Measurements from ENCODE around the gene P2RY6.

P2RY6 gene

DNA sequence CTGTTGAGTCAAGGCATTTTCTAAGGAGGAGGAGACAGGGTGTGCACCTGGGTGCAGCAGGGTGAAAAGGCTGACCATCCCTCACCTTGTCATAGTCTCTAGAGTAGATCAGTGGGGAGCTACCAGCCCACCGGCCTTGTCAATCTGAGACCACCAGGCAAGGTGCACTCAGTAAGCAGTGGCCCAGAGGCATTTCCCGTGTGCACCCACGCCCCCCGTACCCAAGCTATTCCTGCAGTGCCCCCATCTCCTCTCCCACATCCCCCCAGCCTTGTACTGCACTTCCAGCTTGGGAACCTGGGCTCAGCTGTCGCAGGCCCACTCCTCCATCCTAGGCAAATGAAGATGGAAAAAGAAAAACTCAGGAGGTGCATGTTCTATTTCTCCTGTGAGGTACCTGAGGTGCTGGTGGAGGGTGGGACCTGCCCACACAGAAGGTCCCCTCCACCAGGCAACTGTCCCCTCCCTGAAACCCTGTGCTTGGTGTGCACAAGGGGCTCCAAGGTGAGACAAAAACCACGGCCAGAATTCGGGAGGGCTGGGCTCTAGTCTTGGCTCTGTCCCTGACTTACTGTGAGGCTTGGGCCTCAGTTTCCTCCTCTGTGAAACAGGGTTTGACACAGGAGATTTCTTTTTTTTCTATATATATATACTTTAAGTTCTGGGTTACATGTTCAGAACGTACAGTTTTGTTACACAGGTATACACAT, 45.7 kb upstream of the P2RY6 start:
- TF ChIP-seq, protein P1, sequence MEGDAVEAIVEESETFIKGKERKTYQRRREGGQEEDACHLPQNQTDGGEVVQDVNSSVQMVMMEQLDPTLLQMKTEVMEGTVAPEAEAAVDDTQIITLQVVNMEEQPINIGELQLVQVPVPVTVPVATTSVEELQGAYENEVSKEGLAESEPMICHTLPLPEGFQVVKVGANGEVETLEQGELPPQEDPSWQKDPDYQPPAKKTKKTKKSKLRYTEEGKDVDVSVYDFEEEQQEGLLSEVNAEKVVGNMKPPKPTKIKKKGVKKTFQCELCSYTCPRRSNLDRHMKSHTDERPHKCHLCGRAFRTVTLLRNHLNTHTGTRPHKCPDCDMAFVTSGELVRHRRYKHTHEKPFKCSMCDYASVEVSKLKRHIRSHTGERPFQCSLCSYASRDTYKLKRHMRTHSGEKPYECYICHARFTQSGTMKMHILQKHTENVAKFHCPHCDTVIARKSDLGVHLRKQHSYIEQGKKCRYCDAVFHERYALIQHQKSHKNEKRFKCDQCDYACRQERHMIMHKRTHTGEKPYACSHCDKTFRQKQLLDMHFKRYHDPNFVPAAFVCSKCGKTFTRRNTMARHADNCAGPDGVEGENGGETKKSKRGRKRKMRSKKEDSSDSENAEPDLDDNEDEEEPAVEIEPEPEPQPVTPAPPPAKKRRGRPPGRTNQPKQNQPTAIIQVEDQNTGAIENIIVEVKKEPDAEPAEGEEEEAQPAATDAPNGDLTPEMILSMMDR (IDR thresholded peaks at IDR 0.05) = no peak
- peaks cover 16 to 22% of the 10 kb centered on the region in 2 experiments for H3K4me1 ChIP-seq (ENCODE audit: control insufficient read depth in 1 of 2, insufficient read depth in 1 of 2, low read depth in 1 of 2, low read length in 1 of 2)
- no peak overlapping the region for H3K27ac ChIP-seq
- peaks cover 35% of the 10 kb centered on the region for H3K36me3 ChIP-seq
- no peaks in the 10 kb centered on the region for H3K9me3 ChIP-seq
- no peaks in the 10 kb centered on the region for H3K27me3 ChIP-seq
- H3K4me3 ChIP-seq (ENCODE audit: low read depth in 1 of 2, low read length in 1 of 2) = no peak overlapping the region

DNA sequence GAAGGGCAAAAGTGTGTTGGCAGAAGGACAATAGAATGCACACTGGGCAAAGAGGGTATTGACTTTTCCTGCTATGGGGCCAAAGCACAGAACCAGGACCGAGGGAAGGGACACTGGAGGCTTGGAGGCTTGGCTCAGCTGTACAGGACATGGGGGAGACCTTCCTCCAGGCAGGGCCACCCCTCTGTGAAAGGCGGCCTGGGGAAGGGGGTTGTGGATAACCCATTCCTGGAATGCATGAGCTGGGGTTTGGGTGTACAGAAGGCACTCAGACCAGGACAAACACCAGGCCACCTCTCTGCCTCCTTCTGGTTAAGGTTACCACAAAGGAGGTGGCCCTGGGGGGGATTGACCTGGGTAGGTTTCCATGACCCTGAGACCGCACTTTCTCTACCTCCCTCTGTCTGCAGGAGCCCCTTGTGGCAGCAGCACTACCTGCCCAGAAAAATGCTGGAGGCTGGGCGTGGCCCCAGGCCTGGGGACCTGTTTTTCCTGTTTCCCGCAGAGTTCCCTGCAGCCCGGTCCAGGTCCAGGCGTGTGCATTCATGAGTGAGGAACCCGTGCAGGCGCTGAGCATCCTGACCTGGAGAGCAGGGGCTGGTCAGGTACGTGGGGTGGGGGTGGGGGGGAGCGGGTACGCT, 44.4 kb upstream of the P2RY6 start:
- Histone ChIP-seq H3K27me3 (no peaks in the 10 kb centered on the region), H3K27ac (no peak overlapping the region), H3K4me3 (ENCODE audit: low read depth in 1 of 2, low read length in 1 of 2) (no peak overlapping the region), H3K9me3 (no peaks in the 10 kb centered on the region), H3K36me3 (peaks cover 39% of the 10 kb centered on the region), H3K4me1 (ENCODE audit: control insufficient read depth in 1 of 2, insufficient read depth in 1 of 2, low read depth in 1 of 2, low read length in 1 of 2) (peaks cover 9 to 17% of the 10 kb centered on the region in 2 experiments)
- TF ChIP-seq, protein P1 (IDR thresholded peaks at IDR 0.05) = no peak

DNA sequence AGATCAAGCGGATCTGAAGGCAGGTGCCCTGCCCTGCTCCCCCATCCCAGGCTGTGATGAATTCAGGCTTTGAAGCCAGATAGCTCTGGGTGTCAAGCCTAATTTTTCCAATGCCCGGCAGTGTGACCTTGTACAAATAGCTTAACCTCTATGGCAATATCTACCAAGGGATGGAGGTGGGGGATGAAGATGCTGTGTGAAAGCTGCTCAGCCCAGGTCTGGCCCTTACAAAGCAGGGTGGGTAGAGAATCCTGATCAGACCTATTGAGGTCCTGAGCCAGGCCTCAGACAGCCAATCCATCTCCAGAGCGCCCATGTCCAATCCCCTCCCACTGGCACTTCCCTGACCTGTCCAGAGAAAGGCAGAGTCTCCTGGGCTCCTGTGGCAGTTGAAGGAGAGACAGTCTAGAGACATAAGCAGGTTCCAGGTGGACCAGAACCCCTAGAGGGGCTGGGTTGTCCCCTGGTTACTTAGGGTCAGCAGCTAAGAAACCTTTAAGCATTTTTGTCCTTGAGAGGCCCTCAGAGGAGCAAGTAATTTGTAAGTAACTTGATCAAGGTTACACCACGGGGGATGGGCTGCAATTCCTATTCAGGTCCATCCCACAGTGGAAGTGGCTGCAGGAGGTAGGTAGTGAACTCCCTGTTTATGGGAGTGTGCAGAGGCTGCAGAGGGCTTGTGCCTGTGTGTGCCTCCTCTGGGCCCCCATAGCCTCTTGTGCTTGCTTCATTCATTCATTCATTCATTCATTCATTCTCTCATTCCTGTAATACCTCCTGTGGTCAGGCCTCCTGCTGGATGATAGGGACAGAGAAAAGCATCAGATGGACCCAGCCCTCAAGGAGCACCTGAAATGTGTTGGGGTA, 43.6 kb upstream of the P2RY6 start:
- Histone ChIP-seq H3K4me3 (ENCODE audit: low read depth in 1 of 2, low read length in 1 of 2) (no peak overlapping the region), H3K4me1 (ENCODE audit: control insufficient read depth in 1 of 2, insufficient read depth in 1 of 2, low read depth in 1 of 2, low read length in 1 of 2) (peaks cover 9 to 15% of the 10 kb centered on the region in 2 experiments), H3K27me3 (no peaks in the 10 kb centered on the region), H3K9me3 (no peaks in the 10 kb centered on the region), H3K27ac (no peak overlapping the region), H3K36me3 (peaks cover 42% of the 10 kb centered on the region)
- TF ChIP-seq, protein P1 (IDR thresholded peaks at IDR 0.05) = no peak

DNA sequence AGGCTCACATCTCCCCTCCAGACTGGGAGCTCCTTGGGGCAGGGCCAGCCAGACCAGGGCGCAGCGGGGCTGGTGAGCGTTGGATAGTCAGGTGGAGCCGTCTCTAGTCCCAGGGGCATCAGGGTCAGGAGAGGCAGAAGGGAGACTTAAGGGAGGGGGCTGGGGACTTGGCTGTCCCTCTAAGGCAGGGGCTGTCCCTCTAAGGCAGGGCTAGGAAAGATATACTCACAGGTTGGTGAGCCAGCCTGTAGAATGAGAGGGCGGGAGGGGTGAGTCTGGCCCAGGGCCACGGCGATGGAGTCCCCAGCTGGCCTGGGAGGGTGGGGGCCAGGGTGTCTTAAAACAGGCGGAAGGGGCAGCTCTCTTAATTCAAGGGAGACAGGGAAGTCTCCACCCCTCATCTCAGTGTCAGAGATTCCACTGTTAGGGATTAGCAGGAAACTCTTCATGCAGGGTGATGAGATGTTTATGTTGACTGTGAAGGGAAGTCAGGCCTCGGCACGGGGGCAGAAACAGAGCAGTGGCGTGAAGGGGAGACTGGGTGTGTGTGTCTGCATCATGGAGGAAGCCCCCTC, 42.7 kb upstream of the P2RY6 start:
- H3K4me1 ChIP-seq (ENCODE audit: control insufficient read depth in 1 of 2, insufficient read depth in 1 of 2, low read depth in 1 of 2, low read length in 1 of 2) = peaks cover 2 to 6% of the 10 kb centered on the region in 2 experiments
- no peaks in the 10 kb centered on the region for H3K9me3 ChIP-seq
- H3K4me3 ChIP-seq (ENCODE audit: low read depth in 1 of 2, low read length in 1 of 2) = no peak overlapping the region
- no peaks in the 10 kb centered on the region for H3K27me3 ChIP-seq
- peaks cover 51% of the 10 kb centered on the region for H3K36me3 ChIP-seq
- H3K27ac ChIP-seq = no peak overlapping the region
- TF ChIP-seq, protein P1 (IDR thresholded peaks at IDR 0.05) = no peak

Measured in neutrophil (primary cell).